NCI-H2227 (cell line): Measurements from ENCODE around the gene GAS7.

Experiments
- DNase-seq: peaks from one replicate; lab custom pipeline; 2025; ENCODE audit not compliant: unreplicated experiment; lab: John Stamatoyannopoulos, UW

Gene GAS7

DNA sequence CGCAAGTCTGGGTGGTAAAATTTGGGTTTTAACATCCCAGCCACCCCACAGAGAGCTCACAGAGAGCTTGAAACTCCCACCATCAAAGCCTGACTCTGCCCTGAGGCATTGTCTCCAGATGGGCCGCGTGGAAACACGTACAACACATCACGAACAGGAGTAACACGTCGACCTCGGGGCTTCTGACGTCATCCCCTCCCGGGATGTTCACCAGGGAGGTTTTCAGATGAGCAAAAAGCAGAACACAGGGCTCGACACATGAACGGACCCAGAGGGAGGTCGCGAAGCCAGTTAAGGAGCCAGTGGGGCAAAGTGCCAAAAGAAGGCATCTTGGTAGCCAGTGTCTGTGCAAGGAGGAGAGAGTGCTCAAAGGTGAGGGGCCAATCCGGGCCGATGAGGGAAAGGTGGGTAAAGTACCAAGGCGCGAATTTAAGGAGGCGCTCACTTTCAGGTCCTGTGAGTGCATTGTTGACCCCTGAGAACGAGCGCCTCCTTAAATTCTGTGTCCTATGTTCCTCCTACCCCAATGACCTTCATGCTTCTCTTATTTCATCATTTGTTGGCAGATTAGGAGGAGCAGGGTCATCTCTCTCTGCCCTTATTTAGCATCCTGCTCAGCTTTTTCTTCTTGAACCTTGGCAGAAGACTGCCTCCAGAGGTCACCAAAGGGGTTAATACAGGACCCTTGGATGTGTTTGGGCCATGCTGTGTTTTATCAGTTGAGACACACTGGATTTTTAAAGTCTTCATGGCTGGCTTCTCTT lies 298.9 kb downstream of the GAS7 start:
- no peak for DNase-seq

DNA sequence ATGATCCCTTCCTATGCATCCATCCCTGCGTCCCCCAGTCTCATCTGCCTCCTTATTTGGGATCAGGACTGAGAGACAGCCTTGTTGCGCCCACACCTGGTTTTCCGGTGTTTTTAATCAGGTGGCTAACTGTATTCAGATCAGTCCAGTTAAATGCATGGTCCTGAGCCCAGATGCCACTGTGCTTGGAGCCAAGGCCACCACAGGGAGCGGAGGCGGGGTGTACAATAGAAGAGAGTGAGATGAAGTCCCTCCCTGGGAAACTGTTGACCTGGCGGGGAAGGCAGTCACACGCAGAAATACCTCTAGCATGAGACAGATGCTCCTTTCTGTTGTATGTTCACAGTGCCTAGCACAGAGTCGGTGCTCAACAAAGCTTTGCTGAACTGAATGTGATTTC lies 299.6 kb downstream of the GAS7 start:
- no peak for DNase-seq

DNA sequence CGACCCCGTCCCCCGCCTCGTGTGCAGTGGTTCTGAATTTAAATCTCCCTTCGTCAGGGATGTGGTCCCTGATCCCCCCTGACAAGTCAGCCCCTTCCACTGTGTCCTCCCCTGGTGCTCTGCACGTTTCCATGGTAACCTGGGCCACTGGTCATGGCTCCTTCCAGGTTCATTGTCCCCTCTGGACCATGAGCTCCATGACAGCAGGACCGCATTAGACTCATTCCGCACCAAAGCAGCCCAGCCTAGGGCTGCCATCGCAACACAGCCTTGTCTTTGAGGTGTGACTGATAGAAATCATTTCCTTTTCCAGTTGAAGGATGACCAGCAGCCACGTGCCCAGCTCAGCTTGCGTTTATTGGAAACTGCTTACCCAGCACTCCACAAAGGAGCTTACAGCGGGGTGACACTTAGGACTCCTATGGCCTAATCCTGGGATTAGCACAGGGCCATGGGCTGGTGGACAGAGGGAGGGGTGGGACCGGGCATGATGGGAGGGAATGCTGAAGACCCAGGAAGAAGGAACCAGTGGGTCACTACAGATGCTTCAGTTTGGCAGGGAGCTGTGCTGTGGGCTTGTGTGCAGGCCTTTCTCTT lies 300.9 kb downstream of the GAS7 start:
- DNase-seq: no peak

- no peak for DNase-seq
Observed at GRCh38 chr17:9895923-9896322, 302.5 kb downstream of the GAS7 start.

DNA sequence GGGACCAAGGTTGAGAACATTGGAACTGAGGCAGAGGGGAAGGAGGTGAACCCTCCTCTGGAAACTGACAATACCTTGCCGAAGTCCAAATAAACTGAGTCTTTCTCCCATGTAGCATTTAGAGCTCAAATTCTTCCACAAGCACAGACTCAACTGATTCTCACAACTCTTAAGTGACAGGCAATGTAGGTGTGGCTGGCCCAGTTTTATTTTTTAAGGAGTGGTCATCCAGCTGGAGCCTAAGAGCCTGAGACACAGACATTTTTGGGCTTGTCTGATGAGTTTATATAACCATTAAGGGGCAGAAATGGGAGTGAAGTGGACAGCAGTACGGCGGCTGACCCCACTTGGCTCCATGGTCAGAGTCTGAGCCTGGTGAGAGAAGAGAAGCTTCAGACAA lies 304.2 kb downstream of the GAS7 start:
- no peak for DNase-seq

DNA sequence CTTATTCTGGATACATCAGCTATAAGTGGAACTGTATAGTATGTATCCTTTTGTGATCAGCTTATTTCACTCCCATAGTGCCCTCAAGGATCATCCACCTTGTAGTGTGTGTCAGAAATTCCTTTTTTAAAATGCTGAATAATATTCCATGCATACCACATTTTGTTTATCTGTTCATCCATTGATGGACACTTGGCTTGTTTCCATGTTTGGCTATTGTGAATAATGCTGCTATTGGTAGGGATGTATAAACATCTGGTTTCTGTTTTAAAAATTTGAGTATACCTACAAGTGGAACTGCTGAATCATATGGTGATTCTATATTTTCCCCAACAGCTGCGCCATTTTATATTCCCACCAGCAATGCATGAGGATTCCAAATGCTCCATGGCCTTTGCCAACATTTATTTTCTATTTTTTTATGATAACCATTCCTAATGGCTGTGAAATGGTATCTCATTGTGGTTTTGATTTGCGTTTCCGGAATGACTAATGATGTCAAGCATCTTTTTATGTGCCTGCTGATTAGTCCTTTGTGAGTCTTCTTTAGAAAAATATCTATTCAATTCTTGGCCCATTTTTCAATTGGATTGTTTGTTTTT lies 304.9 kb downstream of the GAS7 start:
- DNase-seq: no peak

DNA sequence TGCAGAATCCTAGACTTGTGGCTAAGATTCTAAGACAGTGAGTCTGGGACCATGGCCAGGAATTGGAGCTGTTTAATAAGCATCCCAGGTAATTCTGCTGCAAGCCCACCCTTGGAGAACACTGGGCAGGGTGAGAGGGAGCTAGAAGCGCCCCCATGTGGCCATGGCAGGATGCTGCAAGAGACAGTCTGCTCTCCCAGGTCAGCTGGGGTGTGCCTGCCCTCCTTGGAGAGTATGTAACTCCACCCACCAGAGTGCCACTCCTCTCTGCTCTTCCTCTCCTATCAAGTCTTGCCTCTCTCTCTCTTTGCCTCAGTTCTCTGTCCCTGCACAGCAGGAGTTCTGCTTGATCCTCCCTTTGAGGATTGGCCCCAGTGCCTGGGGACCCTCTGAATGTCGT lies 308.3 kb downstream of the GAS7 start:
- DNase-seq: no peak

DNA sequence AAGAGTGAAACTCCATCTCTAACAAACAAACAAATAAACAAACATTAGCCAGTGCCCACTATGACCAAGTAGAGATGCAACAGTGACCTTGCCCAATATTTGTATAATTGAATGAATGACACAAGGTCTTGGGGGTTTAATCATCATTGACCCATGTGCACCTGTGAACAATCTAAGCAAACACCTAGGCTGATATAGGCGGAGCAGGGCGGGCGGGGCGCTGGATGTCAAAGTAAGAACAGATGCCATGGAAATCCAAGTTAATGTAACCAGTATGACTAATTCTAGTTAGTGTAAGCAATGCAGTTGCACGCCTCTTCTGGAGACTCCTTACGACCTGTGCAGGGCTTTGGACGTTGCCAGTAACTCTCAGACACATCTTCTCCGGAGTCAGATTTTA lies 310.9 kb downstream of the GAS7 start:
- no peak for DNase-seq

DNA sequence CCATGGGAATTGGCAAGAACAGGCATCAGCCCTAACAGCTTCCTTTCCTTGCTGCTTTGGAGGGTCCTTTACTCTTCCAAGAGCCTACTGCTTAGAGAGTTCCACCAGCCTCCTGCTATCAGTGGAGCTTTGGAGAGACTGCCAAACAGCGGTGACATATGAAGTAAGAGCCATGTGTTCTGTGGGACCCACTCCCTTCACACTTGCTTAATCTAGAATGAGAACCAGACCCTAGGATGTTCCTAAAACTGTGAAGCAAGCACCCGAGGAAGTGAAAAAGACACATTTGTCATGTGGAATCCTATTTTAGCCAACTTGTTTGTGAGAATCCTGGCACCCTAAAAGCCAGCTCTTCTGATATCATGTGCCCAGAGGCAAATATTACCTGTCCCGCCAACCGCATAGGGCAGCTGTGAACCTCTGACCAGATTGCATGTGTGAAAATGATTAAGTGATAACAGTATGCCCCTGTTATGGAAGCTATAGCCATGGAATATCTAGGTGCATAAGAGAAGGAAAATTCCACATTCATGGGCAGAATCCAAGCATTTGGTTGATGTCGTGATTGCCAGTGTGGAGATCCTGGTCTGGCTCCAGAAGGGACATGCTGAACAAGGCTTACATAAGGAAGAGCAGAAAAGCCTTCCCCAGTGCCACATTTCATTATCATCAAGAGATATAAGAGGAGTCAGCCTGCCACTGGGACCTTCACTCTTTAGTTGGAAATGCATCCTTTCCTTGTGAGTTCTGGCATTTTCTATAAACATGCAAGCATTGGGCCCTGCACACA lies 312.1 kb downstream of the GAS7 start:
- no peak for DNase-seq

GRCh38 chr17:9883451-9883850 lies 315.0 kb downstream of the GAS7 start:
- DNase-seq: no peak

- DNase-seq: no peak
Observed at GRCh38 chr17:9880582-9880999, 317.8 kb downstream of the GAS7 start.

DNA sequence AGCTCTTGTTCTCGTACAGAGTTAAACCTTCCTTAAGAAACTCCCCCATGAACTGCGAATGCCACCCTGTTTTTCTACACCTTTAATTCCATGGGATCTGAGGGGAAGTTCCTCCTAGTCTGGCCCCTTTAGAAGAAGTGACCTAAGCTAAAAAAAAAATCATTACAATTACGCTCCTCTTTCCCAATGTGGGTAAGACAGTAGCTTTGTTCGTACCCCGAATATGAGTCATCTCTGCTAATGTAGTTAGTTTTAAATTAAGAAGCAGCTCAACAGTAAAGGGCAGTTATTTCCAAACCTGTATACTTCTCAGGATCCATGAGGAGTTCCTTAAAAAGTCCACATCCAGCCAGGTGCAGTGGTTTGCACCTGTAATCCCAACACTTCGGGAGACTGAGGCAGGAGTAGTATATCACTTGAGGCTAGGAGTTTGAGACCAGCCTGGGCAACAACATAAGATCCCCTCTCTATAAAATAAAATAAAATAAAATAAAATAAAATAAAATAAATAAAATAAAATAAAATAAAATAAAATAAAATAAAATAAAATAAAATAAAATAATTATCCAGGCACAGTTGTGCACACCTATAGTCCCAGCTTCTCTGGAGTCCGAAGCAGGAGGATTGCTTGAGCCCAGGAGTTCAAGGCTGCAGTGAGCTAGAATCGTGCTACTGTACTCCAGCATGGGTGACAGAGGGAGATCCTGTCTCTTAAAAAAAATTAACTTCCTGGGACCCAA lies 319.4 kb downstream of the GAS7 start:
- no peak for DNase-seq

DNA sequence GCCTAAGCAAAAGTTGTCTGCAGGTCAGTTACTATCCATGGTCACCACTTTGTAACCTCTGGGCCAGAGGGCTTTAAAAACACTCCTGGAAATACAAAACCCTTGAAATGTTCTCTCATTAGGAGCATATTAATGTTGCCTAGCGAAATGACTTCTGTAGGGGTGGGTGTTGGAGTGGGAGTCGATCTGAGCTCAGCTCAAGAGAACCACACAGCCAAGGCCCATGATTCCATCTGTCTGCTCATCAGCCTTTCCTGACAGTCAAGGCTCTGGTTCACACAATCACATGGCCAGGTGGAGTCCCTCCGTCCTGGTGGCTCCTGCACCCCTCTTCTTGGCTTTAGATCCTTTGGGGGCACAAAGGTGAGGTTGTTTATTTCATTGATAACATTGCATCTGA lies 320.1 kb downstream of the GAS7 start:
- no peak for DNase-seq

GRCh38 chr17:9875441-9875840 lies 323.0 kb downstream of the GAS7 start:
- DNase-seq: no peak

GRCh38 chr17:9874722-9875121 lies 323.7 kb downstream of the GAS7 start:
- DNase-seq: no peak

GRCh38 chr17:9872852-9873251 lies 325.6 kb downstream of the GAS7 start:
- no peak for DNase-seq

DNA sequence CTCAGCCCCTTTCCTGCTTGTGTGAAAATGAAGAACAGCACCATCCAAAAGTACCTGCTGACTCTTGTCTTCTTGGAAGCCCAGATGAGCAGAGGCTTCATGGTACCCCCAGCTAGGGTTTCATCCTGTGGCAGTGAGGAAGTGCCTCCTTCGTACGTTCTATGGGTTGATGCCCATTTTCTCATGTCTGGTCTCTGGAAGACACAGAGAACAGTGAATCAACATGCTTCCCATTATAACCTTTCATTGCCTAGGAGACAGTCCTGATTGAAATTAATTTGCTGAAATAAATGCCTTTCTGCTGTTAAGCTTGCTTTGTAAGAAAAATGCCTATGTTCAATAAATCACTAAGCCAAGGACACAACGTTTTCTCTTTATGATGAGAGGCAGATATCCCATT lies 329.9 kb downstream of the GAS7 start:
- DNase-seq: no peak

GRCh38 chr17:9865586-9865985 lies 332.8 kb downstream of the GAS7 start:
- no peak for DNase-seq

- DNase-seq: no peak
Observed at GRCh38 chr17:9862949-9863348, 335.5 kb downstream of the GAS7 start.

GRCh38 chr17:9862220-9862619 lies 336.2 kb downstream of the GAS7 start:
- no peak for DNase-seq

- no peak for DNase-seq
Observed at GRCh38 chr17:9860851-9861250, 337.6 kb downstream of the GAS7 start.
